ENCODE data around the gene TOX2. TPM values are rescaled to one million over a fixed set of nuclear protein-coding genes. Genes with fewer than 3 reads are reported as not detected.

Gene TOX2
- total and polyA plus RNA-seq, 2 of the 8 experiments (the other 6 are each of a cell fraction or from before 2014, with no cell fraction given), result 1.8 to 3.4 TPM

- TF ChIP-seq CHD7 (IDR thresholded peaks at IDR 0.05; ENCODE audit: insufficient replicate concordance, low read length) (no peak), NANOG (IDR thresholded peaks at IDR 0.05; ENCODE audit: insufficient read depth, low read depth, low read length, poor library complexity, severe bottlenecking) (no peak), KDM5A (IDR thresholded peaks at IDR 0.05; ENCODE audit: low read length) (no peak), POU5F1 (IDR thresholded peaks at IDR 0.05; ENCODE audit: low read depth, low read length) (no peak), CBX8 (IDR thresholded peaks at IDR 0.05; ENCODE audit: borderline replicate concordance, low read depth, low read length) (no peak), ZNF274 (IDR thresholded peaks at IDR 0.05; ENCODE audit: borderline replicate concordance, extremely low read depth, low read length) (no peak), TAF7 (optimal IDR thresholded peaks at IDR 0.05; ENCODE audit: borderline replicate concordance, low read depth, low read length) (no peak), JUND (IDR thresholded peaks at IDR 0.05; ENCODE audit: low read length) (no peak), SUZ12 (IDR thresholded peaks at IDR 0.05; ENCODE audit: low read length) (no peak), POLR2AphosphoS5 (IDR thresholded peaks at IDR 0.05; ENCODE audit: low read depth, low read length) (no peak), SP1 (IDR thresholded peaks at IDR 0.05; ENCODE audit: low read depth, low read length) (no peak), E2F6 (IDR thresholded peaks at IDR 0.05) (no peak)
Observed at GRCh38 chr20:44039741-44040140, 125.1 kb downstream of the TOX2 start (continued).

Measured in H1 (cell line).